Ishikawa (cell line): ENCODE results near the gene RPL18A.

ENCODE experiments used
- CEBPB ChIP-seq: IDR thresholded peaks from 2 replicates; pipeline ENCODE4 v1.6.1; 2012
- CREB1 ChIP-seq: IDR thresholded peaks from 2 replicates; pipeline ENCODE4 v1.6.1; 2012; ENCODE audit warnings: low read depth
- EGR1 ChIP-seq: IDR thresholded peaks from 2 replicates; pipeline ENCODE4 v1.6.1; 2012
- EP300 ChIP-seq: IDR thresholded peaks from 2 replicates; pipeline ENCODE4 v1.6.1; 2012; ENCODE audit warnings: borderline replicate concordance
- FOXM1 ChIP-seq: IDR thresholded peaks from 2 replicates; pipeline ENCODE4 v1.6.1; 2012; ENCODE audit warnings: low read depth, borderline replicate concordance
- MAX ChIP-seq: IDR thresholded peaks from 2 replicates; pipeline ENCODE4 v1.6.1; 2012
- NFIC ChIP-seq: IDR thresholded peaks from 2 replicates; pipeline ENCODE4 v1.6.1; 2012
- RAD21 ChIP-seq: IDR thresholded peaks from 2 replicates; pipeline ENCODE4 v1.6.1; 2012; ENCODE audit warnings: low read depth
- REST ChIP-seq: IDR thresholded peaks from 2 replicates; pipeline ENCODE4 v1.6.1; 2012; ENCODE audit warnings: low read depth, mild to moderate bottlenecking
- TAF1 ChIP-seq: IDR thresholded peaks from 2 replicates; pipeline ENCODE4 v1.6.1; 2012; ENCODE audit warnings: low read depth, mild to moderate bottlenecking
- TCF12 ChIP-seq: IDR thresholded peaks from 2 replicates; pipeline ENCODE4 v1.6.1; 2012; ENCODE audit warnings: low read depth
- TEAD4 ChIP-seq: IDR thresholded peaks from 2 replicates; pipeline ENCODE4 v1.6.1; 2012
- USF1 ChIP-seq: IDR thresholded peaks from 2 replicates; pipeline ENCODE4 v1.6.1; 2012
- YY1 ChIP-seq: IDR thresholded peaks from 2 replicates; pipeline ENCODE4 v1.6.1; 2012; ENCODE audit warnings: low read depth
- ZBTB7A ChIP-seq: IDR thresholded peaks from 2 replicates; pipeline ENCODE4 v1.6.1; 2012; ENCODE audit warnings: low read depth

Gene RPL18A

GRCh38 chr19:17862711-17863519 lies 3.2 kb downstream of the RPL18A start:
- no peak for TF ChIP-seq MAX

GRCh38 chr19:17863520-17864182 lies 3.9 kb downstream of the RPL18A start:
- no peak for TF ChIP-seq TEAD4
- TF ChIP-seq EGR1 = no peak
- no peak for TF ChIP-seq CREB1
- TF ChIP-seq TCF12 = no peak
- no peak for TF ChIP-seq EP300
- TF ChIP-seq MAX = no peak

- TF ChIP-seq MAX (peak; percentile 40; the same call in 1 of the 2 replicates), RAD21 (no peak)
These were observed 5.9 kb downstream of the RPL18A start for GRCh38 chr19:17865364-17866311.

- TF ChIP-seq NFIC = no peak
- no peak for TF ChIP-seq EGR1
- TF ChIP-seq REST = no peak
- TF ChIP-seq ZBTB7A = no peak
- TF ChIP-seq TEAD4 = no peak
- TF ChIP-seq CEBPB = no peak
- TF ChIP-seq MAX = no peak
- no peak for TF ChIP-seq TAF1
- no peak for TF ChIP-seq RAD21
- no peak for TF ChIP-seq YY1
- TF ChIP-seq EP300 = no peak
- TF ChIP-seq CREB1 = no peak
- no peak for TF ChIP-seq TCF12
- TF ChIP-seq FOXM1 = no peak
- TF ChIP-seq USF1 = no peak
These were observed 6.7 kb downstream of the RPL18A start for GRCh38 chr19:17866312-17866963.

- no peak for TF ChIP-seq RAD21
- TF ChIP-seq TEAD4 = 0 out of 2 replicates have a peak, but pooled peaks have one; percentile 14
- TF ChIP-seq ZBTB7A = 0 out of 2 replicates have a peak, but pooled peaks have one; percentile 28
- 0 out of 2 replicates have a peak, but pooled peaks have one; percentile 28 for TF ChIP-seq NFIC
These were observed 7.3 kb downstream of the RPL18A start for GRCh38 chr19:17866964-17867486.

- TF ChIP-seq FOXM1 = no peak
- no peak for TF ChIP-seq EGR1
- TF ChIP-seq CREB1 = no peak
- TF ChIP-seq USF1 = no peak
- TF ChIP-seq TAF1 = no peak
- no peak for TF ChIP-seq TCF12
- no peak for TF ChIP-seq MAX
- TF ChIP-seq RAD21 = no peak
- TF ChIP-seq NFIC = no peak
- no peak for TF ChIP-seq ZBTB7A
- TF ChIP-seq EP300 = no peak
- no peak for TF ChIP-seq YY1
- no peak for TF ChIP-seq TEAD4
- TF ChIP-seq CEBPB = no peak
- no peak for TF ChIP-seq REST
These were observed 9.0 kb downstream of the RPL18A start for GRCh38 chr19:17868669-17869068.
